SIG-M5 treated with dmso at 0.1 percent for 504 hours (cell line): Measurements from ENCODE around the gene MC3R.

Experiments
- DNase-seq: peaks from one replicate; lab custom pipeline; 2025; ENCODE audit not compliant: unreplicated experiment; lab: John Stamatoyannopoulos, UW

MC3R gene

DNA sequence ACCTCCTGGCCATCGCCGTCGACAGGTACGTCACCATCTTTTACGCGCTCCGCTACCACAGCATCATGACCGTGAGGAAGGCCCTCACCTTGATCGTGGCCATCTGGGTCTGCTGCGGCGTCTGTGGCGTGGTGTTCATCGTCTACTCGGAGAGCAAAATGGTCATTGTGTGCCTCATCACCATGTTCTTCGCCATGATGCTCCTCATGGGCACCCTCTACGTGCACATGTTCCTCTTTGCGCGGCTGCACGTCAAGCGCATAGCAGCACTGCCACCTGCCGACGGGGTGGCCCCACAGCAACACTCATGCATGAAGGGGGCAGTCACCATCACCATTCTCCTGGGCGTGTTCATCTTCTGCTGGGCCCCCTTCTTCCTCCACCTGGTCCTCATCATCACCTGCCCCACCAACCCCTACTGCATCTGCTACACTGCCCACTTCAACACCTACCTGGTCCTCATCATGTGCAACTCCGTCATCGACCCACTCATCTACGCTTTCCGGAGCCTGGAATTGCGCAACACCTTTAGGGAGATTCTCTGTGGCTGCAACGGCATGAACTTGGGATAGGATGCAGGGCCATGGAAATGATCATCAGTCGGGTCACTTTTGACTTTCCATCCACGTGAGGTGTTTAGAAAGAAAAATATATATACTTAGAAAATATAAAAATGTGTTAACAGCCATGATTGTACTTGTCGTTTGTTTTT is 868 bp downstream of the MC3R start:
- DNase-seq, result no peak

DNA sequence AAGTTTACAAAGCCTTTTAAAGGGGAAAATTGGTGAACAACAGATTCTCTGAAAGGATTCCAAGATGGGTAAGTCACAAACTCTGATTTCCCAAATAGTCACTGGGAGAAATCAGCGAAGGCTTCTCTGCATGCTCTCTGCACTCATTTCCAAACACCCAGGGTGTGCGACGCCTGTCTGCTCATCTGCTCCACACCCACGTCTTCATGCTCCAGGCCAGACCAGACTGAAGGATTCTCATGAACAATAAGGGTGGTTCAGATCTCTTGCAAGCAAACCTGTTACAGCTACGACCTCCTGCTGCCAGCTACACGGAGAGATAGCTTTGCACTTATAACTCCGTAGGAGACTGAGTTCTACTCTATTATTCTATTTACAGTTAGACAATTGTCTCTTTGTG is 1.4 kb downstream of the MC3R start:
- DNase-seq, result no peak

DNA sequence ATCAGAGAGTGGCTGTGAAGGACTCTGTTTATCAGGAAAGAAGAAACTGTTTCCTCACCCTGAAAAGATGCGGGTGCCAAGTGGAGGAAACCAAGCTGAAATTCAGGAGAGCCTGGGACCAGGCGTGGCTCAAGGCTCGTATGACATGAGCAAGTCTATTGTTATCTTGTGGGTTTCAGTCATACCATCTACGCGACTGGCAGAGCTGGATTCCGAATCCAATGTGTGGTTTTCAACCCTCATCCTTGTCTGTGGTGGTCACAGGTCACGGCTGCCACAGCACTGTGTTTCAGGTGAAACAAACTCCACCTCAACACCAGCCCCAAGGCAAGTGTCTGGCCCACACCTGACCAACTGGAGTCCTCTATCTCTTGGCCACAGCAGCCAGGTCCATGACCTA is 9.1 kb downstream of the MC3R start:
- DNase-seq, result no peak

DNA sequence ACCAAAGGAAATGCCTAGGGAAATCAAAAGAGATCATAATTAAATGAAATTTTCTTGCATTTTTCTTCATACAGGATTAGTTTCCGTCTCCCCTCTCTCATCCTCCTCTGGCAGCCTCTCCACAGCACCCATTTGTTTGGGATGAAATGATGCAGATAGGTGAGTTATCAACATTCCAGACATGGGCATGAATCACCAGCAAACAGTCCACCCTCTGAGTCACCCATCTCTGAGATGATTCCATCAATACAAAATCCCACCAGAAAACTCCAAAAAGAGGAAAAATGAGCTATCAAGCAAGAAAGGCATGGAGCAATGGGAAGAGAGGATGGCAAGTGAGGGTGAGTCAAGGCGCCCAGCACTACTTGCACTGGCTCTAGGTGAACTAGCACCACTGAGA is 11.4 kb downstream of the MC3R start:
- DNase-seq, result no peak

DNA sequence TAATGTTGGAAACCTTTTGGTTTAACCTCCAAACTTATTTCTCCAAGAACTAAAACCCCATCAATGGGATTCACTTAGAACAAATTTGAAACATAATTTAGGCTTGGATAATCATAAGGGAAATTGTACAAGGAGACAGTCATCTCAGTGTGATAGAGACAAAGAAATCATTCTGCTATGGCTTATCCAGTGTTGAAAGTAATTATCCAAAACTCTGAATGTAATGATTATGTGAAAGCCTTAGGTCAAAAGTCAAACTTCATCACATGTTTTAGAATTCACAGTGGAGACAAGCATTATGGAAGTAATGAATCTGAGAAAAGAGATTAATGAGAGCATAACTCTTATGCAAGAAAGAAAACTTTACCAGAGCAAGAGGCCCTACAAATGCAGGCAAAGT is 20.0 kb downstream of the MC3R start:
- no peak for DNase-seq

DNA sequence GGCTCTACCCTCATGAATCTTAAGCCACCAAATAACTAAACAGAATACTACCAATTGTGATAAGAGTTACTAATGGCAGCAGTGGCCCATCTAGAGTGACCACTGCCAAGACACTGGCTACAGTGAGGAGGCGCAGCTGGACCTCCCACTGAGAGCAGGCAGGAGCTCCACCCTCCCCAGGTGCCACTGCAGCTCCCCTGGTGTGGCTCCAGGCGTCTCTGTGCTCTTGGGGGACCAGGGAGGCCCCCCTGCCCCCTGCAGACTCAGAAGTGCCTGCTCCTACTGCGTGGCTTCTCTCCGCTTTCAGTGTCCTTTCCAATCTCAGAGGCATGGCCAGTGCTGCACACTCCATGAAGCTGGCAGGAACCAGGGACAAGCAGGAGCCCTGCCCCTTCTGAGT is 23.4 kb downstream of the MC3R start:
- DNase-seq, result no peak

DNA sequence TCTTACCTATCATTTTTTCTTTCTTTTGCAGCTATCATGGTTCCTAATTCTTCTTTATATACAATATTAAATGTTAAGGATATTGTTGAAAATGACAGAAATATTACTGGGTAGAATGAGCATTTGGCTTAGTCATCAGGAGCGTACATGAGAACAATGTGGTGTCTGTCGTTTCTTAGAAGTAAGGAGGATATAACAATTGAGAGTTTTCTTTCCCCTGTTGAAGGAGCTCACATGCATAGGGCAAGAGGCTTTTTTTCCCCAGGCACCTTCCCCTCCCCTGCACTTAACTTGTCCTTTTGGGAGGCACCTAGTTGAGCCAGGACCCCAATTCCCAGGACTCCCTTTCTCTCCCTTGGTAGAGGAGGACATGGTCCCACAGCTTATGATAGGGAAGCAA is 25.0 kb downstream of the MC3R start:
- no peak for DNase-seq

DNA sequence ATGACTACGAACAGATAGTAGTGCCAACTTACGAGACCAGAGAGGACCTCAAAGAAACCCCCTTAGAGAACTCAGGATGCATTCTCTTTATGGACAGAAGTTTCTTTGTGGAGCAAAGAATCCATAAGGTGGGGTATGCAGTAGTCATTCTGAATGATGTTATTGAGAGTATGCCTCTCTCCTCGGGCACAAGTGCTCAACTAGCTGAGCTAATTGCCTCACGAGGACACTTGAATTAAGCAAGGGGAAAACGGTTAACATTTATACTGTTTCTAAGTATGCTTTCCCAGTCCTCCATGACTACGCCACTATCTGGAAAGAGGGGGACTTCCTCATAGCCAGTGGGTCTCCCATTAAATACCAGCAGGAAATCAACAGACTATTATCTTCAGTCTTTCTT is 25.6 kb downstream of the MC3R start:
- no peak for DNase-seq

DNA sequence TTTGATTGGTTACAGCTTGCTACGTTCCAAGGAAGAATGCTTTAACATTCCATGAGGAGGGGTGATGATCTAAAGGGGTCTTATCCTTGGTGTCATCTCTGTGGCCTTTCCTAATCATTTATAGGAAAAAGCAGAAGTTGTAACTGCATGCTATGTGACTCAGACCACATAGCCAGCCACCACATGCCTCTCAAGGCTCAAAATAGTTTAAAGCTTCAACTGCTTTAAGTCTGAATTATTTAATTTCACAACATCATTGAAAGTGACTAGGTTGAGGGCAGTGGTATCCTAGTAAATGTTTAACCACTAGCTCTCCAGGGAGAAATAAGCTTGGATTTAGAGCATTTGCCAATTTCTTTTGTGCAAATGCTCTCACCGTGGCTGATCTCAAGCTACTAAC is 29.7 kb downstream of the MC3R start:
- DNase-seq, result peak; percentile 57

DNA sequence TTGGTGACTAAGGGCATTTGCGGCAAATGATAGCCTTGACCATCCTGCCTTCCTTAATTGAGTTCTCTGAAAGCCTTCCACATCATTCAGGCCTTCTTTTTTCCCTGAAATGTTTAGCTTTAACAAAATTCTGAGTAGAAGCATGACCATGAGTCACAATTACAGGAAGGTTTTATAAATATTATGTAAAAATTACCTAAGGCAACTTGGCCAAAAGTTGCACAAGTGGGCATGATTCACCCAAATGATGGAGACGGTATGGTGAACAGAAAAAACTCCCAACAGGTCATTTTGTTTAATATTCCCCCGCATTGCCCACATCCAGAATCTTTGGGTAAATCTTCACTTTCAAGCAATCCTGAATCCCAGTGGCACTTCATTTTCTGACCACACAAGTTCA is 37.0 kb downstream of the MC3R start:
- no peak for DNase-seq

DNA sequence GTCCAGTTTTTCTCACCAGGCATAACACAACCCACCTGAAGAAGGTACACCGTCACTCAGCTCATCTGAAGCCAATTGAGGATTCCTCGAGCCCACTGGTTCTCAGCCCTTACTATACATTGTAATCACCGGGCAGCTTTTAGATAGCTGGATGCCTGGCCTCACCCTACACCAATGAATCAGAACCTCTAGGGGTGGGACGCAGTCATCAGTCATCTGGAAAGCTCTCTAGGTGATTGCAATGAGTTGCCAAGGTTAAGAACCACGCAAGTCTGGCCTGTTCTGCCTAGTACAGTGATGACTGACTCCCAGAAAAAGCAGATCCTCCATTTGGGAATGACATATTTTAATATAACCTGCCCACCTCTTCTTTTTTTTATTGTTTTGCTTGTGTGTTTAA is 41.1 kb downstream of the MC3R start:
- DNase-seq, result no peak

DNA sequence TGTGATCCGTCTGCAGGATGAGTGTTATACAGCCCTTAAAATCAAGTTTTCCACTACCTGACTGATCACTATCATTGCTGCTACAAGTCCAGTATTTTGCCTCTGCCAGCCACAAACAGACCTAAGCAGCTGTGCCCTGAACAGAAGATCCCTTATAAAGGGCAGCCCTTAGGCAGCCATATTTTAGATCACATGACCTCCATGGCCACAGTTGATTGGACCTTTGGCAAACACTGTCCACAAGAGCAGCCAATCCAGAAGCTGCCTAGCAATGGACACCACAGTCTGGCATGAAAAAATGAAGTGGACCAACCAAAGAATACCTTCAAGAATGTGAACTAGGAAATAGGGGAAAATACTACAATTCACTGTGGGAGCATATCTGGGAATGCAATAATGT is 50.8 kb downstream of the MC3R start:
- DNase-seq, result no peak
